Astrocyte (in vitro differentiated cells and primary cell): ENCODE data around the gene HBA2. TPM values are rescaled to one million over a fixed set of nuclear protein-coding genes. Genes with fewer than 3 reads are reported as not detected.
"Not testable (repeated sequence)": the region's sequence is repeated elsewhere in the genome, so short reads cannot be mapped to it uniquely, and the experiment has no call there.

Source experiments
- DNase-seq: peaks from one replicate; pipeline ENCODE4 v3.0.0-alpha.2; 2010; ENCODE audit warnings: low read depth
- FAIRE-seq: peaks from 2 replicates; lab custom pipeline; 2011; peaks lifted over from hg19 to GRCh38; lab: Jason Lieb, UNC
- H2AFZ ChIP-seq: 2 replicates; pipeline ENCODE4 v1.6.0; 2012; ENCODE audit warnings: low read depth, low read length, inconsistent platforms
- H3K27ac ChIP-seq: 2 replicates; pipeline ENCODE4 v1.5.1; 2011; ENCODE audit warnings: low read depth, low read length, inconsistent platforms
- H3K27me3 ChIP-seq: 2 replicates; pipeline ENCODE4 v1.6.0; 2011; ENCODE audit warnings: low read length, inconsistent platforms; ENCODE audit not compliant: insufficient read depth
- H3K36me3 ChIP-seq: 2 replicates; pipeline ENCODE4 v1.5.1; 2011; ENCODE audit warnings: low read length, inconsistent platforms; ENCODE audit not compliant: insufficient read depth
- H3K4me1 ChIP-seq: 2 replicates; pipeline ENCODE4 v1.5.1; 2011; ENCODE audit warnings: low read length, inconsistent platforms; ENCODE audit not compliant: insufficient read depth
- H3K4me2 ChIP-seq: 2 replicates; pipeline ENCODE4 v1.6.0; 2012; ENCODE audit warnings: low read length, inconsistent platforms
- H3K4me3 ChIP-seq: 2 replicates; pipeline ENCODE4 v1.5.1; 2011; ENCODE audit warnings: low read depth, mild to moderate bottlenecking, low read length, inconsistent platforms; ENCODE audit not compliant: insufficient read depth
- H3K79me2 ChIP-seq: 2 replicates; pipeline ENCODE4 v1.6.0; 2012; ENCODE audit warnings: mild to moderate bottlenecking, low read length, inconsistent platforms; ENCODE audit not compliant: insufficient read depth
- H3K9ac ChIP-seq: 2 replicates; pipeline ENCODE4 v1.6.0; 2012; ENCODE audit warnings: mild to moderate bottlenecking, low read length, inconsistent platforms
- H3K9me3 ChIP-seq: 2 replicates; pipeline ENCODE4 v1.5.1; 2012; ENCODE audit warnings: low read depth, mild to moderate bottlenecking, low read length, inconsistent platforms; ENCODE audit not compliant: insufficient read depth
- H4K20me1 ChIP-seq: 2 replicates; pipeline ENCODE4 v1.6.0; 2012; ENCODE audit warnings: low read length, inconsistent platforms; ENCODE audit not compliant: insufficient read depth
- H3K27ac Mint-ChIP-seq: one replicate; pipeline ENCODE4 v1.8.0; 2021; ENCODE audit warnings: mild to moderate bottlenecking, mixed read lengths; ENCODE audit not compliant: unreplicated experiment
- H3K27me3 Mint-ChIP-seq: one replicate; pipeline ENCODE4 v1.8.0; 2021; ENCODE audit warnings: low read depth, mixed read lengths; ENCODE audit not compliant: unreplicated experiment
- H3K36me3 Mint-ChIP-seq: one replicate; pipeline ENCODE4 v1.8.0; 2021; ENCODE audit warnings: low read depth, mixed read lengths; ENCODE audit not compliant: unreplicated experiment
- H3K4me1 Mint-ChIP-seq: one replicate; pipeline ENCODE4 v1.8.0; 2021; ENCODE audit warnings: low read depth, mixed read lengths; ENCODE audit not compliant: unreplicated experiment
- H3K4me3 Mint-ChIP-seq: one replicate; pipeline ENCODE4 v1.8.0; 2021; ENCODE audit warnings: mild to moderate bottlenecking, moderate library complexity, mixed read lengths; ENCODE audit not compliant: unreplicated experiment
- H3K9me3 Mint-ChIP-seq: one replicate; pipeline ENCODE4 v1.8.0; 2021; ENCODE audit warnings: mild to moderate bottlenecking, mixed read lengths; ENCODE audit not compliant: unreplicated experiment
- EZH2 ChIP-seq: IDR thresholded peaks from 2 replicates; pipeline ENCODE4 v1.6.1; 2012; ENCODE audit warnings: mild to moderate bottlenecking, low read length, inconsistent platforms; ENCODE audit not compliant: insufficient read depth
- total RNA-seq: library from RNA; stranded (reverse); gene quantifications from 2 replicates; pipeline ENCODE4 v1.2.1, GENCODE V29; 2021
- TF ChIP-seq, protein P1 (sequence below): IDR thresholded peaks from 2 replicates; pipeline ENCODE4 v1.5.1; 2011; ENCODE audit warnings: low read depth, mild to moderate bottlenecking, inconsistent platforms, low read length, moderate library complexity; ENCODE audit not compliant: insufficient read depth

Gene HBA2
- total RNA-seq, 1 donor from 2014 or later = 1.4 TPM

DNA sequence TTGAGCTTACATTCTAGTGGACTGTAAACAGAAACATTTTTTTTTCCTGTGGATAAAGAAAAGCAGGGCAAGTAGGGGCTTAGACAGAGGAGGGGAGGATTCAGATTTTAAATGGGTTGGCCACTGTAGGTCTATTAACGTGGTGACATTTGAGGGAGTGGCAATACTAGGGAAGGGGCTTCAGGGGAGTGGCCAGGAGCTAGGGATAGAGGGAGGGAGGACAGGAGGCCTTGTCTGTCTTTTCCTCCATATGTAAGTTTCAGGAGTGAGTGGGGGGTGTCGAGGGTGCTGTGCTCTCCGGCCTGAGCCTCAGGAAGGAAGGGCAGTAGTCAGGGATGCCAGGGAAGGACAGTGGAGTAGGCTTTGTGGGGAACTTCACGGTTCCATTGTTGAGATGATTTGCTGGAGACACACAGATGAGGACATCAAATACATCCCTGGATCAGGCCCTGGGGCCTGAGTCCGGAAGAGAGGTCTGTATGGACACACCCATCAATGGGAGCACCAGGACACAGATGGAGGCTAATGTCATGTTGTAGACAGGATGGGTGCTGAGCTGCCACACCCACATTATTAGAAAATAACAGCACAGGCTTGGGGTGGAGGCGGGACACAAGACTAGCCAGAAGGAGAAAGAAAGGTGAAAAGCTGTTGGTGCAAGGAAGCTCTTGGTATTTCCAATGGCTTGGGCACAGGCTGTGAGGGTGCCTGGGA, 13.4 kb upstream of the HBA2 start:
- H3K36me3 ChIP-seq = no peaks in the 10 kb centered on the region
- no peaks in the 10 kb centered on the region for H3K9me3 ChIP-seq
- H3K4me2 ChIP-seq = no peak overlapping the region
- H4K20me1 ChIP-seq = no peaks in the 10 kb centered on the region
- FAIRE-seq (no peak), DNase-seq (no peak)
- H3K4me3 ChIP-seq = no peak overlapping the region
- TF ChIP-seq, protein P1, sequence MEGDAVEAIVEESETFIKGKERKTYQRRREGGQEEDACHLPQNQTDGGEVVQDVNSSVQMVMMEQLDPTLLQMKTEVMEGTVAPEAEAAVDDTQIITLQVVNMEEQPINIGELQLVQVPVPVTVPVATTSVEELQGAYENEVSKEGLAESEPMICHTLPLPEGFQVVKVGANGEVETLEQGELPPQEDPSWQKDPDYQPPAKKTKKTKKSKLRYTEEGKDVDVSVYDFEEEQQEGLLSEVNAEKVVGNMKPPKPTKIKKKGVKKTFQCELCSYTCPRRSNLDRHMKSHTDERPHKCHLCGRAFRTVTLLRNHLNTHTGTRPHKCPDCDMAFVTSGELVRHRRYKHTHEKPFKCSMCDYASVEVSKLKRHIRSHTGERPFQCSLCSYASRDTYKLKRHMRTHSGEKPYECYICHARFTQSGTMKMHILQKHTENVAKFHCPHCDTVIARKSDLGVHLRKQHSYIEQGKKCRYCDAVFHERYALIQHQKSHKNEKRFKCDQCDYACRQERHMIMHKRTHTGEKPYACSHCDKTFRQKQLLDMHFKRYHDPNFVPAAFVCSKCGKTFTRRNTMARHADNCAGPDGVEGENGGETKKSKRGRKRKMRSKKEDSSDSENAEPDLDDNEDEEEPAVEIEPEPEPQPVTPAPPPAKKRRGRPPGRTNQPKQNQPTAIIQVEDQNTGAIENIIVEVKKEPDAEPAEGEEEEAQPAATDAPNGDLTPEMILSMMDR = no peak
- no peak for TF ChIP-seq EZH2
- no peak overlapping the region for H3K9ac ChIP-seq
- H3K27ac Mint-ChIP-seq = no peak overlapping the region
- no peak overlapping the region for H3K4me3 Mint-ChIP-seq
- H2AFZ ChIP-seq = no peak overlapping the region
- H3K27me3 ChIP-seq = peaks cover 21% of the 10 kb centered on the region
- peaks cover 3% of the 10 kb centered on the region for H3K36me3 Mint-ChIP-seq
- peaks cover 9% of the 10 kb centered on the region for H3K9me3 Mint-ChIP-seq
- H3K27ac ChIP-seq = no peak overlapping the region
- H3K79me2 ChIP-seq = no peaks in the 10 kb centered on the region
- H3K27me3 Mint-ChIP-seq = peaks cover 50% of the 10 kb centered on the region
- H3K4me1 ChIP-seq = peaks cover 6% of the 10 kb centered on the region
- H3K4me1 Mint-ChIP-seq = peaks cover 3% of the 10 kb centered on the region

DNA sequence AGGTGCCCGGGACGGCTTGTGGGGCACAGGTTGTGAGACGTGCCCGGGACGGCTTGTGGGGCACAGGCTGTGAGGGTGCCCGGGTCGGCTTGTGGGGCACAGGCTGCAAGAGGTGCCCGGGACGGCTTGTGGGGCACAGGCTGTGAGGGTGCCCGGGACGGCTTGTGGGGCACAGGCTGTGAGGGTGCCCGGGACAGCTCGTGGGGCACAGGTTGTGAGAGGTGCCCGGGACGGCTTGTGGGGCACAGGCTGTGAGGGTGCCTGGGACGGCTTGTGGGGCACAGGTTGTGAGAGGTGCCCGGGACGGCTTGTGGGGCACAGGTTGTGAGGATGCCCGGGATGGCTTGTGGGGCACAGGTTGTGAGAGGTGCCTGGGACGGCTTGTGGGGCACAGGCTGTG, 12.4 kb upstream of the HBA2 start:
- not testable (repeated sequence) for H3K9me3 ChIP-seq, DNase-seq, H3K36me3 Mint-ChIP-seq, FAIRE-seq, H3K4me3 ChIP-seq, H3K9ac ChIP-seq, H3K36me3 ChIP-seq, H3K27ac ChIP-seq, H2AFZ ChIP-seq, H3K4me3 Mint-ChIP-seq, H3K4me2 ChIP-seq, H3K9me3 Mint-ChIP-seq, H4K20me1 ChIP-seq, H3K4me1 ChIP-seq, H3K27ac Mint-ChIP-seq, H3K4me1 Mint-ChIP-seq, H3K79me2 ChIP-seq
- peaks cover 46% of the 10 kb centered on the region for H3K27me3 Mint-ChIP-seq
- H3K27me3 ChIP-seq = peaks cover 19% of the 10 kb centered on the region

DNA sequence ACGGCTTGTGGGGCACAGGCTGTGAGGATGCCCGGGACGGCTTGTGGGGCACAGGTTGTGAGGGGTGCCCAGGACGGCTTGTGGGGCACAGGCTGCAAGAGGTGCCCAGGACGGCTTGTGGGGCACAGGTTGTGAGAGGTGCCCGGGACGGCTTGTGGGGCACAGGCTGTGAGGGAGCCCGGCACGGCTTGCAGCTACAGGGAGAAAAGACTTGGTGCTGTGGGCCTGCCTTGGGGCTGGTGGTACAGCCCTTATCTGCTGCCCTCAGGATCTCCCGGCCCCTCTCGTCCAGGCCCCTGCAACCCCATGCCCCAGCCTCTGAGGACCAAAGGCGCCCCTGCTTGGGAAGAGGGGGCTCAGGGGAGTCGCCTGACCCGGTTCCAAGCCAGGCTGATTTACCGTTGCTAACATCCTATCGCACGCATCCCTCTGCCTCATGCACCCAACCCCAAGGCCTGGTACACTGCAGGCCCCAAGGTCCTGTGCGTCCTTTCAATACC, 11.9 kb upstream of the HBA2 start:
- no peak for FAIRE-seq
- no peak overlapping the region for H3K27ac Mint-ChIP-seq
- no peaks in the 10 kb centered on the region for H3K36me3 ChIP-seq

More for the DNA sequence above, 11.9 kb upstream of the HBA2 start:
- Histone ChIP-seq H3K4me3 (no peak overlapping the region), H4K20me1 (no peaks in the 10 kb centered on the region), H2AFZ (no peak overlapping the region), H3K9ac (no peak overlapping the region), H3K27me3 (peaks cover 21% of the 10 kb centered on the region), H3K27ac (no peak overlapping the region), H3K79me2 (no peaks in the 10 kb centered on the region), H3K9me3 (no peaks in the 10 kb centered on the region), H3K4me2 (no peak overlapping the region), H3K4me1 (peaks cover 6% of the 10 kb centered on the region)
- H3K4me3 Mint-ChIP-seq = no peak overlapping the region
- peaks cover 7% of the 10 kb centered on the region for H3K9me3 Mint-ChIP-seq
- no peaks in the 10 kb centered on the region for H3K36me3 Mint-ChIP-seq
- no peak for DNase-seq
- H3K4me1 Mint-ChIP-seq = no peaks in the 10 kb centered on the region
- TF ChIP-seq EZH2 = no peak
- TF ChIP-seq, protein P1 = no peak
- peaks cover 42% of the 10 kb centered on the region for H3K27me3 Mint-ChIP-seq
